Thoracic aorta (tissue), 2 donors: Measurements from ENCODE around the gene BPIFB2. TPM values are rescaled to one million over a fixed set of nuclear protein-coding genes. Genes with fewer than 3 reads are reported as not detected.

Source experiments
- ATAC-seq: fragments of 150-250 bp; one replicate; pipeline ENCODE4 v1.8.0; 2017; ENCODE audit warnings: low read depth; ENCODE audit not compliant: insufficient number of reproducible peaks, low FRiP score
- DNase-seq: peaks from one replicate; pipeline ENCODE4 v3.0.0-alpha.2; 2020; ENCODE audit warnings: low spot score
- H3K27ac ChIP-seq, 2 donors: fragments of 200-600 bp; sonication (generic); 1 replicate in 1 of 2; 2 replicates in 1 of 2; pipeline ENCODE4 v1.5.1; 2016; ENCODE audit warnings: mild to moderate bottlenecking in 2 of 2, moderate library complexity in 2 of 2
- H3K27me3 ChIP-seq: fragments of 200-600 bp; sonication (generic); replicated peaks from 2 replicates; pipeline ENCODE4 v1.6.0; 2016; ENCODE audit warnings: mild to moderate bottlenecking; ENCODE audit not compliant: insufficient read depth
- H3K36me3 ChIP-seq: fragments of 200-600 bp; sonication (generic); one replicate; pipeline ENCODE4 v1.5.1; 2016
- H3K4me1 ChIP-seq, 2 donors: fragments of 200-600 bp; sonication (generic); 1 replicate in 1 of 2; 2 replicates in 1 of 2; pipeline versions ENCODE4 v1.5.1 to v1.6.0; 2016; ENCODE audit warnings: low read depth in 2 of 2, mild to moderate bottlenecking in 1 of 2; ENCODE audit not compliant: control insufficient read depth in 1 of 2
- H3K4me3 ChIP-seq: fragments of 200-600 bp; sonication (generic); 2 replicates; pipeline ENCODE4 v1.5.1; 2016; ENCODE audit warnings: mild to moderate bottlenecking
- H3K9me3 ChIP-seq: fragments of 200-600 bp; sonication (generic); 2 replicates; pipeline ENCODE4 v1.5.1; 2016
- CTCF ChIP-seq: fragments of 200-600 bp; sonication (generic); IDR thresholded peaks from one replicate; pipeline ENCODE4 v1.5.1; 2019; ENCODE audit warnings: antibody characterized with exemption
- total RNA-seq, 2 donors: library from RNA; depleted of rRNA; stranded (reverse); fragments of >200 nt; gene quantifications; one replicate each; pipeline versions ENCODE4 v1.1.0 to v1.2.3, GENCODE V29; 2016

Gene BPIFB2
- not detected for total RNA-seq

- H3K27ac ChIP-seq, result no peak within 1 kb of the TSS
- no peak within 1 kb of the TSS for H3K4me3 ChIP-seq
- TF ChIP-seq CTCF, result no peak
- H3K36me3 ChIP-seq, result no peaks in the 10 kb centered on the region
- DNase-seq (no peak), ATAC-seq (no peak)
- H3K9me3 ChIP-seq, result no peaks in the 10 kb centered on the region
- no peaks in the 10 kb centered on the region for H3K4me1 ChIP-seq
- no peaks in the 10 kb centered on the region for H3K27me3 ChIP-seq
These were observed at the start of gene BPIFB2 for GRCh38 chr20:33007376-33008335. Gene BPIFB2, plus strand, starts transcription at chr20:33007704. Its CDS starts 871 bp downstream, at chr20:33008575.

GRCh38 chr20:32958574-32958973 is 48.9 kb upstream of the BPIFB2 start:
- Histone ChIP-seq H3K27ac (no peak overlapping the region), H3K36me3 (no peaks in the 10 kb centered on the region), H3K27me3 (no peaks in the 10 kb centered on the region), H3K4me3 (no peak overlapping the region), H3K4me1 (no peaks in the 10 kb centered on the region), H3K9me3 (peaks cover 9% of the 10 kb centered on the region)
- DNase-seq (no peak), ATAC-seq (no peak)
- TF ChIP-seq CTCF, result no peak

- H3K4me3 ChIP-seq, result no peak overlapping the region
- no peak for DNase-seq
- no peaks in the 10 kb centered on the region for H3K4me1 ChIP-seq
These were observed 47.9 kb upstream of the BPIFB2 start for GRCh38 chr20:32959351-32960221.

GRCh38 chr20:32960222-32960518 is 47.3 kb upstream of the BPIFB2 start:
- Histone ChIP-seq H3K27ac (no peak overlapping the region), H3K9me3 (peaks cover 9% of the 10 kb centered on the region), H3K36me3 (no peaks in the 10 kb centered on the region), H3K27me3 (no peaks in the 10 kb centered on the region), H3K4me3 (no peak overlapping the region), H3K4me1 (no peaks in the 10 kb centered on the region)
- TF ChIP-seq CTCF, result no peak
- no peak for DNase-seq
- ATAC-seq, result no peak

More at GRCh38 chr20:32959351-32960221, 47.9 kb upstream of the BPIFB2 start:
- H3K27me3 ChIP-seq, result no peaks in the 10 kb centered on the region
- H3K27ac ChIP-seq, result no peak overlapping the region
- no peak for ATAC-seq
- H3K36me3 ChIP-seq, result no peaks in the 10 kb centered on the region
- no peak for TF ChIP-seq CTCF
- peaks cover 9% of the 10 kb centered on the region for H3K9me3 ChIP-seq
